AG04450 (cell line): Measurements from ENCODE around the gene OPHN1. TPM values are rescaled to one million over a fixed set of nuclear protein-coding genes. Genes with fewer than 3 reads are reported as not detected.

Experiments
- CTCF ChIA-PET: fragments of 300-600, 350-600 bp; formaldehyde crosslinking; extraction: SDS; loops from one replicate; lab custom pipeline; 2022; ENCODE audit warnings: antibody characterized with exemption, inconsistent platforms; lab: Charles Lee
- POLR2A ChIA-PET: fragments of 350-600 bp; formaldehyde crosslinking; extraction: SDS; loops from one replicate; lab custom pipeline; 2021; ENCODE audit warnings: antibody characterized with exemption, inconsistent platforms; lab: Yijun Ruan, JAX
- DNase-seq: peaks from one replicate; pipeline ENCODE4 v3.0.0-alpha.2; 2011; ENCODE audit warnings: low read depth, low spot score
- H3K27ac ChIP-seq: one replicate; pipeline ENCODE4 v1.5.1; 2012; ENCODE audit warnings: low read depth, low read length, control low read depth
- H3K27me3 ChIP-seq: one replicate; pipeline ENCODE4 v1.6.0; 2012; ENCODE audit warnings: low read length; ENCODE audit not compliant: control insufficient read depth, insufficient read depth
- H3K4me3 ChIP-seq: 2 replicates; pipeline ENCODE4 v1.5.1; 2011; ENCODE audit warnings: mild to moderate bottlenecking, low read depth, low read length, control low read depth
- H3K9me3 ChIP-seq: 2 replicates; pipeline ENCODE4 v1.5.1; 2012; ENCODE audit warnings: low read length; ENCODE audit not compliant: control insufficient read depth, insufficient read depth
- CTCF ChIP-seq: IDR thresholded peaks from 2 replicates; pipeline ENCODE4 v1.5.1; 2011; ENCODE audit warnings: low read depth, low read length, control low read depth, inconsistent platforms
- polyA plus RNA-seq: library from polyadenylated mRNA; depleted of rRNA; stranded (reverse); fragments of >200 nt; gene quantifications from 2 replicates; pipeline ENCODE4 v1.2.3, GENCODE V29; 2011; rRNA removed
- small RNA-seq: library from RNA; depleted of rRNA; stranded (forward); fragments of <200 nt; gene quantifications from one replicate; pipeline ENCODE3, GENCODE V24; 2012; ENCODE audit warnings: low read depth; ENCODE audit not compliant: insufficient read length

Gene OPHN1
- polyA plus RNA-seq, 1 experiment, result 6.7 TPM

- no peak for TF ChIP-seq CTCF
- Histone ChIP-seq H3K27me3 (no peaks in the 10 kb centered on the region), H3K9me3 (no peaks in the 10 kb centered on the region), H3K4me3 (no peak overlapping the region), H3K27ac (no peak overlapping the region)
- ChIA-PET CTCF (no interaction called here), POLR2A (no interaction called here)
- no peak for DNase-seq
These were observed 434.8 kb downstream of the OPHN1 start for GRCh38 chrX:67998540-67998939.

Small RNA genes lying within 50 kb of the gene (small RNA-seq; reads per million reads assigned to genes)
- gene RF00019, result not detected
- not detected for gene RNU6-1225P

Other genes starting within 250 kb of the OPHN1 start
- 28.6 and 38.5 TPM in 2 replicates for gene YIPF6, start 65.6 kb upstream of the OPHN1 start, polyA plus RNA-seq
- 1.3 and 1.6 TPM in 2 replicates for gene STARD8, start 214.2 kb upstream of the OPHN1 start, polyA plus RNA-seq